HuH-7 (cell line): ENCODE results near the gene ST6GALNAC2.
"Not testable (repeated sequence)": the region's sequence is repeated elsewhere in the genome, so short reads cannot be mapped to it uniquely, and the experiment has no call there.

Experiments
- DNase-seq: peaks from one replicate; pipeline ENCODE4 v3.0.0; 2011; ENCODE audit warnings: low spot score

Gene ST6GALNAC2

DNA sequence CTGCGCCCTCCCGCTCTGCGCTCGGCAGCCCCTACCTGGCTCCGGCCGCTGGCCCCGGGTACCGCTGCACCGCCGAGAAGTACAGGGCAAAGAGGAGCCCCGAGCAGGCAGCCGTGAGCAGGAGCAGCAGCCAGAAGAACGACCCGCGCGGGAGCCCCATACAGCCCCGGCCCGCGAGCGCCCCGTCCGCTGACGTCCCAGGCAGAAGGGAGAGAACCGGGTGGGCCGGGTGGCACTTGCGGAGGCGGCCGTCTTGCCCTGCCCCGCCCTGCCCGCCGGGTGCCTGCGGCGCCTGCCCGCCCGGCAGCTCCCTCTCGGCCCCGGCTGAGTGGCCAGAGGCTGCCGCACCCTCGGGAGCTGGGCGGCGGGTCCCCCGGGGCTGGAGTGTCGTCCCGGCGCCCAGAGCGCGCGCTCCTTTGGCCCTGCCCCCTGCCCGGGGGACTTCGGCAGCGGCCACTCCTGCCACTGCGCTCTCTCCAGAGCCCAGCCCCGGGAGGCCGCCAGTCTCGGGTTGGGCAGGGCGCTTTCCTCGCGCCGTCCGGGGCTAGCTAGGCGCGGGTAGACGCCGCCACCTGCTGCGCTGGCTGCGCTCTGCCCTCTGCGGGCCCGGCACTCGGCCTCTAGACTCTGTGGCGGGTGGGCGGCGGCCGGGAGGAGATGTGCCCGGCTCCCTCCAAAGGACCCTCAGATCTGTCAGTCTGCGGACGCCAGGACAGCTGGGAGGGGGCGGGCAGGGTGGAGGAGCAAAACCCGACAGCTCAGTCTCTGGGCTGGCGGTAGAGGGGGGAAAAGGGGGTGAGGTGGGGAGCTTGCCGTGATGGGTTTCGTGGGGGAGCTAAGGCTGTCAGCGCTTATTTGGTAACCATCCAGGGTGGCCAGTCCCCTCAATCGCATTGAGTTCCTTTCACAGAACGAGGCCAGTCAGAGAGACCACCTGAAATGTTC is at the start of gene ST6GALNAC2:
Gene ST6GALNAC2 (minus strand): TSS at position 212 of the 945 bp plus-strand sequence. CDS start 52 bp downstream, at position 160.
- peak; percentile 84 for DNase-seq

DNA sequence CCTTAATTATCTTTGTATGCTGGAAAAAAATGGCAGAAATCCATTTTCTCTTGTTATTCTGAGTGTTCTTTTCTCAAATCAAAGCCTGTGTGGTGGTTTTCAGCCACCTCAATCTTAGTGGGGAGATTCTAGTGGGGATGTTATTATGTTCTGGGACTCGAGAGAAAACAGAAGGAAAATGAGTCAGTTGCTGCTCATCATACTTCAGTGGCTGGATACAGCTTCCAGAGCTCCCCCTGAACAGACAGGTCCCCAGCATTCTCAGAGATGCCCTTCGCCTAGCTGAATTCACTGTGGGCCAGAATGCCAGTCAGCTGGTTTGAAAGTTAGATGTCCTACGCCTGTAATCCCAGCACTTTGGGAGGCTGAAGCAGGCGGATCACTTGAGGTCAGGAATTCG is 49.4 kb upstream of the ST6GALNAC2 start:
- DNase-seq, result no peak

DNA sequence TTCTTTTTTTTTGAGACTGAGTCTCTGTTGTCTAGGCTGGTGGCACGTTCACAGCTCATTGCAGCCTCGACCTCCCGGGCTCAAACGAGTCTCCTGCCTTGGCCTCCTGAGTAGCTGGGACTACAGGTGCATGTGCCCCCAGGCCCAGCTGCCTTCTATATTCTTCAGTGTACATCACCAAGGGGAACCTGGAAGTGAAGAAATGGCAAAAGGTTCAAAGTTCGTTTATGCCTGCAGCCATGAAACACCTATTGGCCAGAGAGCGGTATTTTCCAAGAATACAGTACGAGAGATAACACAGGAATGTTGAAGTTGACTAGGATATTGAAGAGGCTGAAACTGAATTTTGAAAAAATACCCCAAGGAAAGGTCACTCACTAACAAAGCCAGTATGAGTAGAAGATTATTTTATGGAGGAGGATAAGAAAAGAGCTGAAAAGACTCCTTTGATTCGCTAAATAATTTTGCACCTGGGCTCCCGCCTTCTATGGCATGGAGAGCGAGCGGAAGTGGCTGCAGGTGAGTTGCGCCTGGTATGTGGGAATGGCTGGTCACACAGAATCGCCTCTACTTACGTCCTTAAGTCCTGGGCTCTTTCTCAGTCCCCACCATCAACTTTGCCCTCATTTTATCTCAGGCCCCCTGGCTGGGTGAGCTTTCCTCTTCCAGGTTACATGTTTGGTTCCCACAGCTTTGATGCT is 48.1 kb upstream of the ST6GALNAC2 start:
- DNase-seq, result peak; percentile 73

DNA sequence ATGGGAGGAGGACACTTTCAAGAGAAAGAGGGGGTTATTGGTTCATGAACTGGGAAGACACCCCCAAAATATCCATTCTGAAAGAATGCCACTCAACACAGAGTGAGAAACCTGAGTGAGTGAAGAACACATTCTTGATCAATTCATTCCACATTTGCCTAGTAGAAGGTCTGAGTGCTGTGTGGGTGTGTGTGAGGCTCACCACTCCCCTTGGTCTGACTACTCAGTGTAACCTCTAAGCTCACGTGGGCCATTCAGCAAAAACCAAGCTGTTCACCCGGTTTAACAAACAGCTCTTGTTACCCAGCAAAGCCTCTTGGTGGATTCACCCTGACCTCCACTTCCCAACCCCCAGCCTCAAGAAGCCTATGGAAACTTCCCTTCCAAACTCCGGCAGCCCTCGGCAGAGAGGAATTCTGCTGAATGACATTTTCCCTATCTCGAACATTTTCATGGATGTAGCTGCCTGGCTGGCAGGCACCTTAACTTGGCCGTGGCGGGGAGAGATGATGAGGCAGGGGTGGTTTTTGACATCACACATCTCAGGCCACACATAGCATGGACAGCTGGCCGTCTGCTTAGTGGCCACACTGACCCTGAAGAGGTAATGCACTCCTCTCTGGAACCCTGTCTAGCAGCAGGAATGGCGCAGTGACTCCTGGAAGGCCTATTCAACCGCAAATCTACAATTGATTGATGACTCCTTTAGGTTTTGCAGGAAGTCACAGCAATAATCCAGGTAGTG is 46.3 kb upstream of the ST6GALNAC2 start:
- DNase-seq, result no peak

DNA sequence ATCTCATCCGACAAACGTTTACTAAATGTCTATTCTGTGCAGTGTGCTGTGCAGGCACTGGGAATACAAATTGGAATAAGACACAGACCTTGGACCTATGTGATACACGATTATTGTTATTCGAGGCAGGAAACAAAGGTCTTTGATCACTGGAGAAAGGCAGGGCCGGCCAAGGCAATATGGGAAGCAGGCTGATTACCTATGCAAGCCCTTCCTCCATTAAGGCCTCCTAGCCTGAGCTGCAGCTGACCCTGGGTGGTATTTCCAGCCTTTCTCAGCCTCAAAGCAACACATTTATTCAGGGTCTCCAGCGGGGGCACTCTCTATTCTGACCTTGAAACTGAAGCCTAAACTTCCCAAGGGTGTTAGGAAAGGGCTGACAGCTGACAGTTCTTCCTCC is 44.5 kb upstream of the ST6GALNAC2 start:
- no peak for DNase-seq

DNA sequence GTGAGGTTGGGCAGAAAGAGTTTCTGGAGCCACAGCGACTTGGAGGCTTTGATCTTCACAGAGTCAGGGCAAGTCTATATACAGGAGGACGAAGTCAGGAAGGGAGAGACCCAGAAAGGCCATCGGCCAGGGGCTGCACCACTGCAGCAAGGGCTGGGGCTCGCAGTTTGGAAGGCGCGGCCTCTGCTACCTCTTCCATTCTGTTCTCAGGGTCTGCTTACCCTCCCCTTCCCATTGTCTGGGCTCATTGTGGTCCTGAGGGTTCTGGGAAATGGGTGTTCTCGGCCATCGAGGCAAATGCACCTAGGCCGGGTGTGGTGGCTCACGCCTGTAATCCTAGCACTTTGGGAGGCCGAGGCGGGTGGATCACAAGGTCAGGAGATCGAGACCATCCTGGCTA is 41.9 kb upstream of the ST6GALNAC2 start:
- no peak for DNase-seq

DNA sequence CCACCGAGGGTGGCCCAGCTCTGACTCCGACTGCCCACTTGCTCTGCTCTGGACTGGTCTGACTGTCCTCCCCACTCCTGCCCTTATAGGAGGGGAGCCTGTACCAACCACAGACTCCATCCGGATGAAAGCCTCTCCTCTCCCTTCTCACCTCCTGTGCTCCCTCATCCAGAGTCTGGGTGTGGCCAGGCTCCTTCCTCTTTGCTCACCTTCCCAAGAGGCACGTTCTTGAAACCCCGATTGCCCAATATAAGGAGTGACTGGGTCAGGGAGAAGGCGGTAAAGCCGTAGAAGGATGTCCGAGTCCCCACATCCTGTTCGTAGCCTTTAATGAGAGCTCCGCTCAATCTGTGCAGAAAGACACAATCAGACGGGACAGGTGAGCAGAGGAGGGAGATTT is 40.8 kb upstream of the ST6GALNAC2 start:
- DNase-seq, result no peak

DNA sequence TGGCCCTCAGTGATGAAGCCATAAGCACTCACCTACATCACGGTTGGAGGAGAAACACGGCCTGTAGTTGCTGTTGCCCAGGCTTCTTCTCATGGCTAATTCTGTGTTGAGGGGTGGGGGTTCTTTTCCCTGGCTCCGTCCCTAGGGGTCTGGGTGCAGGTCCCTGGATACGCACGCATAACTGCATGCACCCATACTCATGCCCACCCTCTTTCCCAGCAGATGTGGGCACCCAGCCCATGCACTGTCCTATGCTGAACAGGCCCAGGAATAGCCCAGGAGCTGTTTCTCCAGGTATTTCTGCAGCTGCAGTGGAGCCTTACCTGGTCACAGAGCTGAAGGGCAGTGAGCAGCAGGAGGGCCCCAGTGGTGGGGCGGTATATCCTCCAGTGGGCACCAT is 39.8 kb upstream of the ST6GALNAC2 start:
- no peak for DNase-seq

DNA sequence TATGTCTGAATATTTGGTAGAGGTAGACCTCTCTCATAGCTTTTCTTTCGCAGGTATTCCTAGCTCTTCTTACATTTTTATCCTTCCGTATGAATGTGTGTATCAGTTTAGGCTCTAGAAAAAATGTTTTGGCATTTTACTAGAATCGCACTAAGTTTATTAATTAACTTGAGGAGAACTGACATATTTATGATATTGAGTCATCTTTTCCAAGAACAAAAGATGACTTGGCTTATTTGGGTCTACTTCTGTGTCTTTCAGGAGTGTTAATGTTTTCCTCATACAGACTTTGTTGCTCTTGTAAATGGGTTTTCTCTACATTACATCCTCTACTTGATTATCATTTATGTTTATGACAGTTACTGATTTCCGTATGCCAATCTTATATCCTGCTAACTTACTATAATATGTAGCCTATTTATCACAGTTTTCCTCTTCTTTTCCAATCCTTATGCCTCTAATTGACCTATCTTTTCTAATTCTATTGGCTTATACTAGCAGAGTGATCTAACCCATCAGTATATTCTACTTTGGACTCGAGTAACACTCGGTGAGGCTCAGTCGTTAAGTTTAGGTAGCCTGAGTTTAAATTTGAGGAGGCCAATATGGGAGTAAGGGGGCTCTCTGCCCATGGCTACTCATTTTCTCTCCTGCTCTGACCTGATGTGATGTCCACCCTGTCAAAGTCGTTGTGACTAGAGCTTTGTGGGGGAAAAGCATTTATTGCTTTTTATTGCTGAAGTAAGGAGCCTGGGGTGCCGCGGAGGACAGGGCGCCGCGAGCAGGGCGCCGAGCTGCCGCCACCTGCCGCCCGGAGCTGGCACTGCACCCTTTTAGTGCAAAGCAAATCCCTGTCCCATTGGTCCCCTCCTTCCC is 37.8 kb upstream of the ST6GALNAC2 start:
- peak; percentile 88 for DNase-seq

DNA sequence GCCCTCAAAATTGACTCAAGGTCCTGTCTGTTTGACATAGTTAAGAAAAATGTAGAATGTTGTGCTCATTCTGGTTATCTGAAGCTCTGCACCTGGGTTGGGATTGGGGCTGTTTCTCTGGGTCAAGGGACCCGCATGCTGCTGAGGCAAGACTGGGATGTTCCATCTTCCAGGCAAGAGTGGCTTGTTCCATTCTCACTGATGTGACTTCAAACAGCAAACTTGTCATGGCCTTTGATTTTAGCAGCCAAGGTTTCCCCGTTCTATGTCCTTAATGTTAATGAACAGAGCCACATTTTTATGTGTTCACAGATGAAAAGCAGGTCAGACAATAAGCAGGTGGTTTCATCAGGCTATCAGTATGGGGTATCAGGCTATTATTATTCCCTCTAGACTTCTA is 32.2 kb upstream of the ST6GALNAC2 start:
- DNase-seq, result no peak

DNA sequence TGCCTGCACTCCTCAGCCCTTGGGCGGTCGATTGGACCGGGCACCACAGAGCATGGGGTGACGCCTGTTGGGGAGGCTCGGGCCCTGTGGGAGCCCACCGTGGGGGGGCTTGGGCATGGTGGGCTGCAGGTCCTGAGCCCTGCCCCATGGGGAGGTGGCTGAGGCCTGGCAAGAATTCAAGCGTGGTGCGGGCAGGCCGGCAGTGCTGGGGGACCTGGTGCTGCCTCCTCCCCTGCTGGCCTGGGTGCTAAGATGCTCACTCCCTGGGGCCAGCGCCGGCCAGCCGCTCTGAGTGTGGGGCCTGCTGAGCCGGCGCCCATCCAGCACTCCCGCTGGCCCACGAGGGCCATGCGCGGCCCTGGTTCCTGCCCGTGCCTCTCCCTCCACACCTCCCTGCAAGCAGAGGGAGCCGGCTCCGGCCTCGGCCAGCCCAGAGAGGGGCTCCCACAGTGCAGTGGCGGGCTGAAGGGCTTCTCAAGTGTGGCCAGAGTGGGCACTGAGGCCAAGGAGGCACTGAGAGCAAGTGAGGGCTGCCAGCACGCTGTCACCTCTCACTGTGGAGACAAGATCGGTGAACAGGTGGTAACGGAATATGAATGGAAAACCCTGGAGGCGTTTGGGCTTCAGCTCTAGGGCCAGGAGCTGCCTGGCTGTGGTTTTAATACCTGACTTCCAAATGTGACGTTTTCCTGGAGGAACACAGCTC is 29.4 kb upstream of the ST6GALNAC2 start:
- DNase-seq, result no peak

DNA sequence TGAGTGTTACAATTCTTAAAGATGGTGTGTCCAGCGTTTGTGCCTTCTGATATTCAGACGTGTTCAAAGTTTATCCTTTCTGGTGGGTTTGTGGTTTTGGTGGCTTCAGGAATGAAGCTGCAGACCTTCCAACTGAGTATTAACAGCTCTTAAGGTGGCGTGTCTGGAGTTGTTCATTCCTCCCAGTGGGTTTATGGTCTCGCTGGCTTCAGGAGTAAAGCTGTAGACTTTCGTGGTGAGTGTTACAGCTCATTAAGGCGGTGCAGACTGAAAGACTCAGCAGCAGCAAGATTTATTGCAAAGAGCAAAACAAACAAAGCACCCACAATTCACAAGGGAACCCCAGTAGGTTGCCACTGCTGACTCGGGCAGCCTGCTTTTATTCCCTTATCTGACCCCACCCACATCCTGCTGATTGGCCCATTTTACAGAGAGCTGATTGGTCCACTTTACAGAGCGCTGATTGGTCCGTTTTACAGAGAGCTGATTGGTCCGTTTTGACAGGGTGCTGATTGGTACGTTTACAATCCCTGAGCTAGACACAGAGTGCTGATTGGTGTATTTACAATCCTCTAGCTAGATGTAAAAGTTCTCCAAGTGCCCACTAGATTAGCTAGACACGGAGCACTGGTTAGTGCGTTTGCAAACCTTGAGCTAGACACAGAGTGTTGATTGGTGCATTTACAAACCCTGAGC is 28.6 kb upstream of the ST6GALNAC2 start:
- not testable (repeated sequence) for DNase-seq

DNA sequence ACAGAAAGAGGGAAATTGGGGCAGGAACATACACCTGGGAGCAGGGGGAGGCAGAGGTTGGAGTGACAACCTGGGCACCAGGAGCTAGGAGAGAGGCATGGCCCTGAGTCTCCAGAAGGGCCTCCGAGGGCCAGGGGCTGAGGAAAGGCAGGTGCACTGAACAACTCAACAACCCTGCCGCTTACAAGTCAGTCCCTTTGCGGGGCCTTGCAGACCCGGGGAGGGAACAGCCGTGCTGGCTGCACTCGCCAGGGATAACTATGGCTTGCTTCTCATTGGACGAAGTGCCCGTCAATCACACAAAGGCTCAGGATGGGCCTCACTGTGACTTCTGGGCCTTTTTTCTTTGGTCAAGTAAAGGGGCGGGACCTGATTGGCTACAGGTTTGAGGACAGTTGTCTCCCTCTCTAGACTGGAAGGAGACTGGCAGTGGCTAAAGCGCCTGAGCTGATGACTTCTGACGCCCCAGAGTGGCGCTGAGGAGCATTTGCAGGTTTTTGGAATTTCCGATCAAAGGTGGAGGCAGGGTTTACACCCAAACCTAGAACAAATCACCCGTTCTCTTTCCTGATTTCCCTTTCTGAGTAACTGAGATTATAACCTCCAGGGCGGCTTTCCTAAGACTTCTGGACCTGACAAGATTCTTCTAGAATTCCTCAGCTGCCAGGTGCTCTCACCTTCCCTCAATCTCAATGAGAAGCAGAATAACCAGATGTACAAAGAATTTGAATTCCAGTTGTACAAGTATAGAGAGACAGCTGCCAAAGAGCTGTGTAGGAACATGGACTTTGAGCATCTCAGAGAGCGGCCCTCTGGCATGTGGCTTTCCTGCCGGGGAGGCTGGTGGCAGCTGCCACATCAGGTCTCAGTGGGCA is 27.6 kb upstream of the ST6GALNAC2 start:
- DNase-seq, result peak; percentile 95

DNA sequence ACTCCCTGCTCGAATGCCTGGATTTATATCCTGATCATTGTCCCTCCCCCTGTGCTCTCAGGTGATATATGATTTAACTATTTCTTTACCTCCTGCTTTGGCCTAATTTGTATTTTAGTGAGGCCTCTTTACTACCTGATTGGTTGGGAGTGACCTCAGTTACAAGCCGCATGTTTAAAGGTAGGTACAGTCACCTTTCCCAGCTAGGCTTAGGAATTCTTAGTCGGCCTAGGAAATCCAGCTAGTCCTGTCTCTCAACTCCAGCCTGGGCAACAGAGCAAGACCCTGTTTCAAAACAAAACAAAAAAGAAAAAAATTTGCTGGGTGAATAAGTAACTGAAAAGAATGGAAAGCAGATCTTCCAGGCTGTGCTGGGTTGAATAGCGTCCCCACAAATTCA is 26.8 kb upstream of the ST6GALNAC2 start:
- no peak for DNase-seq

DNA sequence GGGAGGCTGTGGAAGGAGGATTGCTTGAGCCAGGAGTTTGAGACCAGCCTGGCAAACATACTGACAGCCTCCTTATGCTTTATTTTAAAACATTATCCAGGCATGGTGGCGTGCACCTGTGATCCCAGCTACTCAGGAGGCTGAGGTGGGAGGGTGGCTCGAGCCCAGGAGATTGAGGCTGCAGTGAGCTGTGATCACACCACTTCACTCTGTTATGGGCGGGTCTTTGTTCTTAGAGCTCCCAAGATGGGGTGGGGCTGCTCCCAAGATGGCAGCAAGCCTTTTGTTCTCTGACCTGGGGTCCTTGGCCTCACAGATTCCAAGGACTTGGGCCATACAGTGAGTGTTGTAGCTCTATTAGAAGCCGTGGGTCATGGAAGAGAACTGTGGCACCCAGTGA is 26.1 kb upstream of the ST6GALNAC2 start:
- DNase-seq, result no peak

DNA sequence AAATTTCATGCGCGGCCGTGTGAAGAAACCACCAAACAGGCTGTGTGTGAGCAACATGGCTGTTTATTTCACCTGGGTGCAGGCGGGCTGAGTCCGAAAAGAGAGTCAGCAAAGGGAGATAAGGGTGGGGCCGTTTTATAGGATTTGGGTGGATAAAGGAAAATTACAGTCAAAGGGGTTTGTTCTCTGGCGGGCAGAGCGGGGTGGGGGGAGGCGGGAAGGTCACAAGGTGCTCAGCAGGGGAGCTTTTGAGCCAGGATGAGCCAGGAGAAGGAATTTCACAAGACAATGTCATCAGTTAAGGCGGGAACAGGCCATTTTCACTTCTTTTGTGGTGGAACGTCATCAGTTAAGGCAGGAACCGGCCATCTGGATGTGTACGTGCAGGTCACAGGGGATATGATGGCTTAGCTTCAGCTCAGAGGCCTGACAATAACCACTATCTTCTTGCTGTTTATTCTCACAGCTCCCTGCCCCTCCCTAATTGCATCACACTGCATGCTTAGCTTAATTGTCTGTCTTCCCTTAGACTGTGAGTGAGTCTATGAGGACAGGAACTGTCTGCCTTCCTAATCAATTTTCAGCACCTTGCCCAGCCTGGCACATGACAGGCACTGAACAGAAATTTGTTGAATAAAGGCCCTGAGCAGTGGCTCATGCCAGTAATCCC is 25.6 kb upstream of the ST6GALNAC2 start:
- not testable (repeated sequence) for DNase-seq

DNA sequence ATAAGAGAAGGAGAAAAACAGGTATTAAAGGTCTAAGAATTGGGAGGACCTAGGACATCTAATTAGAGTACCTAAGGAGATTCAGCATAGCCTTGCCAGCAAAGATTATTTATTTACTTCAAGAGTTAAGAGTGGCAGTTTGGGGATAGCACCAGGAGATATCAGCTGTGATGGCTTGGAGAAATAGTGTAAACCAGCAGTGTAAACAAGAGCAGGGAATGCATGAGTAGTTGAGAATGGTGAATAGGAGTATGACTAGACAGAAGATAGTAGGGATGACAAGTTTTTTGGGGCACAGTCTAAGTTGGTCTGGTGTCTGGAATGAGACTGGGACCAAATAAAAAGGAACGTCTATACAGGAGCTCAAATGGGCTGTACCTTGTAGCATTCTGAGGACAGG is 21.0 kb upstream of the ST6GALNAC2 start:
- not testable (repeated sequence) for DNase-seq

DNA sequence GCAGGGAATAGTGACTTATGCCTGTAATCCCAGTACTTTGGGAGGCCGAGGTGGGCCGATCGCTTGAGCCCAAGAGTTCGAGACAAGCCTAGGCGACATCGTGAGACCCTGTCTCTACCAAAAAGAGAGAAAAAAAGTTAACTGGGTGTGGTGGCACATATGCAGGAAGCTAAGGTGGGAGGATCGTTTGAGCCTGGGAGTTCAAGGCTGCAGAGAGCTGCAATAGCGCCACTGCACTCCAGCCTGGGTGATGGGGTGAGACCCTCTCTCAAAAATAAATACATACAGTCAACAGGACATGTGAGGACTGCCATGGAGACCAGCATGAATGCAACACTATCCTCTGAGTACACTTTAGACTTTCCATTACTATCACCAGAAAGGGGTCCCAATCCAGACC is 15.4 kb upstream of the ST6GALNAC2 start:
- no peak for DNase-seq
